ENCODE measurements around the gene BMP2K. TPM values are rescaled to one million over a fixed set of nuclear protein-coding genes. Genes with fewer than 3 reads are reported as not detected.

BMP2K gene
- total and polyA plus RNA-seq, 2 donors (not counting 1 experiment from before 2014, with no cell fraction given): 54.8 to 126 TPM

DNA sequence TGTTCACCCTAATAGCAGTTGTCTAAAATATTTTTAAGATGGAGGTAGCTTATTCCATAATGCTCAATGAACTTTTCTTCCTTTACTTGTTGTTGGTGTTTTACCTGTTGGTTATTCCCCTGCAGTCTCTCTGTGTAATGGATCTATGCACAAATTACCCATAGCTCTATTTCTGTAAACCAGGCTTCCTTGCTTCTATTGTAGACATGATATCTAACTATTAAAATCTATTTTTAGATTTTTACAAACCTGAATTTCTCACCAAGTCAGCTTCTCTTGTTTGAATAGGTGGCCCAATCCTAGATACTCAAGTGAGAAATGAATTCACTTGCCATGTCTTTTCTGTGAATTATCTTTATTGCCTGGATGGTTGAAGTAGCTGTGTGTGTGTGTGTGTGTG lies 24.8 kb downstream of the BMP2K start:
- H3K27ac ChIP-seq (ENCODE audit: insufficient read depth, low read length): no peak overlapping the region
- H3K79me2 ChIP-seq (ENCODE audit: control insufficient read depth, insufficient read depth, low read length): peaks cover 88% of the 10 kb centered on the region
- no peaks in the 10 kb centered on the region for H4K20me1 ChIP-seq (ENCODE audit: control insufficient read depth, extremely low read depth, insufficient read depth, low read length)
- H3K36me3 ChIP-seq (ENCODE audit: control insufficient read depth, insufficient read depth, low read length): no peaks in the 10 kb centered on the region
- H3K9ac ChIP-seq (ENCODE audit: insufficient read depth, low read length): no peak overlapping the region
- no peak overlapping the region for H2AFZ ChIP-seq (ENCODE audit: low read length)
- no peak for DNase-seq (ENCODE audit: low read depth in 2 of 2)
- no peak for TF ChIP-seq EZH2 (IDR thresholded peaks at IDR 0.05; ENCODE audit: low read length, missing control alignments)
- no peak for TF ChIP-seq CTCF (conservative IDR thresholded peaks at IDR 0.05 in 1 of 2, IDR thresholded peaks at IDR 0.05 in 1 of 2; ENCODE audit: low read depth in 1 of 2, low read length in 2 of 2)
- no peaks in the 10 kb centered on the region for H3K4me1 ChIP-seq (ENCODE audit: control insufficient read depth, extremely low read depth, insufficient read depth, low read length)
- no peak overlapping the region for H3K4me2 ChIP-seq (ENCODE audit: extremely low read depth, insufficient read depth, low read length)
- H3K4me3 ChIP-seq (replicated peaks in 1 of 4; ENCODE audit: control extremely low read depth in 1 of 4, insufficient read depth in 1 of 4, low read depth in 3 of 4, low read length in 4 of 4): no peak overlapping the region
- no peaks in the 10 kb centered on the region for H3K9me3 ChIP-seq (ENCODE audit: control insufficient read depth, insufficient read depth, low read depth, low read length)
- no peaks in the 10 kb centered on the region for H3K27me3 ChIP-seq (ENCODE audit: control insufficient read depth, insufficient read depth, low read length)

DNA sequence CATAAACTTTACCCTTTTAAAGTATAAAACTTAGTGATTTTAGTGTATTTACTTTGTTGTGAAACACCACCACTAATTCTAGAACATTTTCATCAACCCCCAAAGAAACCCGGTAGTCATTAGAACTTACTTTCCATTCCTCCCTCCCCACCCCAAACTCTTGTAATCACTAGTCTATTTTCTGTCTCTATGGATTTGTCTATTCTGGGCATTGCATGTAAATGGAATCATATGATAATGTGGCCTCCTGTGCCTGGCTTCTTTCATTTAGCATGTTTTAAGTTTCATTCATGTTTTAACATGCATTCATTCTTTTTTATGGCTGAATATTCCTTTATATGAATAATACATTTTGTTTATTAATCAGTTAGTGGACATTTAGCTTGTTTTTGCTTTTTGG lies 27.8 kb downstream of the BMP2K start:
- Histone ChIP-seq H3K9ac (ENCODE audit: insufficient read depth, low read length) (no peak overlapping the region), H4K20me1 (ENCODE audit: control insufficient read depth, extremely low read depth, insufficient read depth, low read length) (no peaks in the 10 kb centered on the region), H3K9me3 (ENCODE audit: control insufficient read depth, insufficient read depth, low read depth, low read length) (no peaks in the 10 kb centered on the region), H2AFZ (ENCODE audit: low read length) (no peak overlapping the region), H3K27me3 (ENCODE audit: control insufficient read depth, insufficient read depth, low read length) (no peaks in the 10 kb centered on the region), H3K36me3 (ENCODE audit: control insufficient read depth, insufficient read depth, low read length) (no peaks in the 10 kb centered on the region), H3K4me1 (ENCODE audit: control insufficient read depth, extremely low read depth, insufficient read depth, low read length) (no peaks in the 10 kb centered on the region), H3K27ac (ENCODE audit: insufficient read depth, low read length) (no peak overlapping the region), H3K79me2 (ENCODE audit: control insufficient read depth, insufficient read depth, low read length) (peaks cover 91% of the 10 kb centered on the region), H3K4me2 (ENCODE audit: extremely low read depth, insufficient read depth, low read length) (no peak overlapping the region), H3K4me3 (replicated peaks in 1 of 4; ENCODE audit: control extremely low read depth in 1 of 4, insufficient read depth in 1 of 4, low read depth in 3 of 4, low read length in 4 of 4) (no peak overlapping the region)
- TF ChIP-seq EZH2 (IDR thresholded peaks at IDR 0.05; ENCODE audit: low read length, missing control alignments): no peak
- no peak for TF ChIP-seq CTCF (conservative IDR thresholded peaks at IDR 0.05 in 1 of 2, IDR thresholded peaks at IDR 0.05 in 1 of 2; ENCODE audit: low read depth in 1 of 2, low read length in 2 of 2)
- DNase-seq (ENCODE audit: low read depth in 2 of 2): no peak

GRCh38 chr4:78806943-78807460 lies 30.9 kb downstream of the BMP2K start:
- H3K9me3 ChIP-seq (ENCODE audit: control insufficient read depth, insufficient read depth, low read depth, low read length): no peaks in the 10 kb centered on the region
- peaks cover 2% of the 10 kb centered on the region for H3K4me1 ChIP-seq (ENCODE audit: control insufficient read depth, extremely low read depth, insufficient read depth, low read length)
- H3K9ac ChIP-seq (ENCODE audit: insufficient read depth, low read length): no peak overlapping the region
- H3K4me2 ChIP-seq (ENCODE audit: extremely low read depth, insufficient read depth, low read length): no peak overlapping the region
- no peak overlapping the region for H2AFZ ChIP-seq (ENCODE audit: low read length)
- no peak for DNase-seq (ENCODE audit: low read depth in 2 of 2)
- H3K4me3 ChIP-seq (replicated peaks in 1 of 4; ENCODE audit: control extremely low read depth in 1 of 4, insufficient read depth in 1 of 4, low read depth in 3 of 4, low read length in 4 of 4): no peak overlapping the region
- H3K79me2 ChIP-seq (ENCODE audit: control insufficient read depth, insufficient read depth, low read length): peaks cover 93% of the 10 kb centered on the region
- TF ChIP-seq CTCF (conservative IDR thresholded peaks at IDR 0.05 in 1 of 2, IDR thresholded peaks at IDR 0.05 in 1 of 2; ENCODE audit: low read depth in 1 of 2, low read length in 2 of 2) (no peak), EZH2 (IDR thresholded peaks at IDR 0.05; ENCODE audit: low read length, missing control alignments) (no peak)
- H3K27ac ChIP-seq (ENCODE audit: insufficient read depth, low read length): no peak overlapping the region
- no peaks in the 10 kb centered on the region for H3K27me3 ChIP-seq (ENCODE audit: control insufficient read depth, insufficient read depth, low read length)
- no peaks in the 10 kb centered on the region for H3K36me3 ChIP-seq (ENCODE audit: control insufficient read depth, insufficient read depth, low read length)
- no peaks in the 10 kb centered on the region for H4K20me1 ChIP-seq (ENCODE audit: control insufficient read depth, extremely low read depth, insufficient read depth, low read length)
